ENCODE results near the gene EGR2. TPM values are rescaled to one million over a fixed set of nuclear protein-coding genes. Genes with fewer than 3 reads are reported as not detected.

EGR2 gene
- total RNA-seq, 1 experiment from 2014 or later, result 0.82 TPM

DNA sequence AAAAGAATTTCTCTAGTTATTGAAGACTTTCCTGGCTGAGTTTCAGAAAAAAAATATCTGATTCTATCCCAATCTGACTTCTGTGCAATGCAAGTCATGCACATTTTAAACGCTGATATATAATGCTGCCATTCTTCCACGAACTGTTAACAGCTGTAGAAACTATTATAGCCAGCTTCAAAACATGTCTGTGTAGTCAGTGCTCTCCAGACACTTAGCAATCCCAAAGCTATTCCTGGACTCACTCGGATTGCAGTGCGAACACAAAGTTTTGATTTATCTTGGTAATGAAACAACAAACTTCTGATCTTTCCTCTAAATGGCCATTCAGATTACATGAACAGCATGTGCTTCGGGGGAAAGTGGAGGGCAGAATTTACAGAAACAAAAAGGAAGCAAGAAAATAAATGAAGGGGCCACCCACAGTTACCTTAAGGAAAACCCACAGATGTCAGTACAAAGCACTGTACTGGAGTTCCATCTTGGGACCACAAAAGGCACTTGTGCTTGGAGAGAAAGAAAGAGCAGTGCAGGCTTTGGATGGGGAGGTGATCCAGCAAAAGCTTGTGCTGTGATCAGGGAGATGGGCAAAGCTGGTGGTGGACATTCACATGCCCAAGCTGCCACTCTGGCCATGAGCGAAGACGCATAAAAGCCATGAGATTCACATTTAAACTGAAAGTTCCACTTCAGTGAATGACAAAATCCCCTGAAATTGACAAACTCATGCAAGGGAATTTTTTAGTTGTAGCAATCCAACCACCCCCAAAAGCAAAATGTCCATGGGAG is 43.8 kb downstream of the EGR2 start:
- in situ Hi-C loops (cut with HindIII; ENCODE audit: low pct_unique_long_range_greater_than_20kb, low sequenced_read_pairs) (no loop called here), intact Hi-C loops (cut with micrococcal nuclease; ENCODE audit: unreplicated experiment) (no loop called here)
- TF ChIP-seq SIN3A (IDR thresholded peaks at IDR 0.05; ENCODE audit: borderline replicate concordance, insufficient read depth, low read depth, low read length), result no peak
- no peak for TF ChIP-seq POLR2AphosphoS5 (IDR thresholded peaks at IDR 0.05; ENCODE audit: low read depth, low read length)
- TF ChIP-seq, protein P1, sequence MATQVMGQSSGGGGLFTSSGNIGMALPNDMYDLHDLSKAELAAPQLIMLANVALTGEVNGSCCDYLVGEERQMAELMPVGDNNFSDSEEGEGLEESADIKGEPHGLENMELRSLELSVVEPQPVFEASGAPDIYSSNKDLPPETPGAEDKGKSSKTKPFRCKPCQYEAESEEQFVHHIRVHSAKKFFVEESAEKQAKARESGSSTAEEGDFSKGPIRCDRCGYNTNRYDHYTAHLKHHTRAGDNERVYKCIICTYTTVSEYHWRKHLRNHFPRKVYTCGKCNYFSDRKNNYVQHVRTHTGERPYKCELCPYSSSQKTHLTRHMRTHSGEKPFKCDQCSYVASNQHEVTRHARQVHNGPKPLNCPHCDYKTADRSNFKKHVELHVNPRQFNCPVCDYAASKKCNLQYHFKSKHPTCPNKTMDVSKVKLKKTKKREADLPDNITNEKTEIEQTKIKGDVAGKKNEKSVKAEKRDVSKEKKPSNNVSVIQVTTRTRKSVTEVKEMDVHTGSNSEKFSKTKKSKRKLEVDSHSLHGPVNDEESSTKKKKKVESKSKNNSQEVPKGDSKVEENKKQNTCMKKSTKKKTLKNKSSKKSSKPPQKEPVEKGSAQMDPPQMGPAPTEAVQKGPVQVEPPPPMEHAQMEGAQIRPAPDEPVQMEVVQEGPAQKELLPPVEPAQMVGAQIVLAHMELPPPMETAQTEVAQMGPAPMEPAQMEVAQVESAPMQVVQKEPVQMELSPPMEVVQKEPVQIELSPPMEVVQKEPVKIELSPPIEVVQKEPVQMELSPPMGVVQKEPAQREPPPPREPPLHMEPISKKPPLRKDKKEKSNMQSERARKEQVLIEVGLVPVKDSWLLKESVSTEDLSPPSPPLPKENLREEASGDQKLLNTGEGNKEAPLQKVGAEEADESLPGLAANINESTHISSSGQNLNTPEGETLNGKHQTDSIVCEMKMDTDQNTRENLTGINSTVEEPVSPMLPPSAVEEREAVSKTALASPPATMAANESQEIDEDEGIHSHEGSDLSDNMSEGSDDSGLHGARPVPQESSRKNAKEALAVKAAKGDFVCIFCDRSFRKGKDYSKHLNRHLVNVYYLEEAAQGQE (IDR thresholded peaks at IDR 0.05; ENCODE audit: insufficient read depth in 1 of 2, low read depth in 2 of 2, low read length in 1 of 2), result no peak
- TF ChIP-seq, protein P2, sequence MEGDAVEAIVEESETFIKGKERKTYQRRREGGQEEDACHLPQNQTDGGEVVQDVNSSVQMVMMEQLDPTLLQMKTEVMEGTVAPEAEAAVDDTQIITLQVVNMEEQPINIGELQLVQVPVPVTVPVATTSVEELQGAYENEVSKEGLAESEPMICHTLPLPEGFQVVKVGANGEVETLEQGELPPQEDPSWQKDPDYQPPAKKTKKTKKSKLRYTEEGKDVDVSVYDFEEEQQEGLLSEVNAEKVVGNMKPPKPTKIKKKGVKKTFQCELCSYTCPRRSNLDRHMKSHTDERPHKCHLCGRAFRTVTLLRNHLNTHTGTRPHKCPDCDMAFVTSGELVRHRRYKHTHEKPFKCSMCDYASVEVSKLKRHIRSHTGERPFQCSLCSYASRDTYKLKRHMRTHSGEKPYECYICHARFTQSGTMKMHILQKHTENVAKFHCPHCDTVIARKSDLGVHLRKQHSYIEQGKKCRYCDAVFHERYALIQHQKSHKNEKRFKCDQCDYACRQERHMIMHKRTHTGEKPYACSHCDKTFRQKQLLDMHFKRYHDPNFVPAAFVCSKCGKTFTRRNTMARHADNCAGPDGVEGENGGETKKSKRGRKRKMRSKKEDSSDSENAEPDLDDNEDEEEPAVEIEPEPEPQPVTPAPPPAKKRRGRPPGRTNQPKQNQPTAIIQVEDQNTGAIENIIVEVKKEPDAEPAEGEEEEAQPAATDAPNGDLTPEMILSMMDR (IDR thresholded peaks at IDR 0.05), result no peak
- no peak for TF ChIP-seq TCF7L2 (IDR thresholded peaks at IDR 0.05; ENCODE audit: low read depth, low read length)
- H3K27ac ChIP-seq (ENCODE audit: low read length), result no peak overlapping the region
- H3K36me3 ChIP-seq (ENCODE audit: control insufficient read depth, insufficient read depth, low read length), result no peaks in the 10 kb centered on the region
- no peak for ATAC-seq
- POLR2A ChIA-PET, result no interaction called here
- H3K4me3 ChIP-seq (ENCODE audit: low read depth in 2 of 2, low read length in 2 of 2), result no peak overlapping the region
- BruUV-seq (replicated peaks), result no TSS peak
- CTCF ChIA-PET, result no interaction called here
- no peak for DNase-seq (ENCODE audit: low read depth, low spot score)
- no peaks in the 10 kb centered on the region for H3K4me1 ChIP-seq (ENCODE audit: control insufficient read depth, insufficient read depth, low read length)
- no peaks in the 10 kb centered on the region for H3K9me3 ChIP-seq (ENCODE audit: control insufficient read depth, insufficient read depth, low read depth, low read length)
- H3K27me3 ChIP-seq (ENCODE audit: control insufficient read depth, insufficient read depth, low read length), result peaks cover 9% of the 10 kb centered on the region; the same call in 1 of the 2 replicates

DNA sequence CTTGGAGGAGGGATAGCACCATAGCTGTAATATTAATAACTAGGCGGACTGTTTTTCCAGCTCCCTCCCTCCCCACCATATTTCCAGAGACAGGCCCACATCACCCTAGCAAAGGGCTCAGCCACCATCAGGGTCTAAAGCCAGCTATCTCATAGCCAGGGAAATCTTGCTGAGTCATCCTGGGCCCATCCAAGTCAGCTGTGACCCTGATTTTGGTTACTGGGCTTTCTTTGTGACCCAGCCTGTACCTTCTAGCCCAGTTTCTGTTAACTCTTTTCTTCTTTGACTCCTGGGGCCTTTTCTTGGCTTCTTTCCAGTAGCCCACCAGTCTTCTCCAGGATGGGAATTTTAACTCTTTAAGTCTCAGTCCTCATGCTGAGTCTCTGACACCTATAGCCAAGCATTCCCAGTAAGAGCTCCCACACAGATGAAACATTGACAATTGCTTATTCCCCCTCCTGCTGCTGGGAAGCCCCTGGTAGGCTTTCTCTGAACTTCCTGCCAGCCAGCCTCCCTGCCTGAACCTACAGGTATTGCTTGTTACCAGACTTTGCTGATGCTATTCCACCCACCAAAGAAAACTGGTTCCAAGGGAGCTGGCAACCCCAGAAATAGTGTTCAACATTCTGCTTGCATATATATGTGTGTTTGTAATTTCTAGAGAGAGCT is 46.5 kb downstream of the EGR2 start:
- no peaks in the 10 kb centered on the region for H3K4me1 ChIP-seq (ENCODE audit: control insufficient read depth, insufficient read depth, low read length)
- CTCF ChIA-PET, result no interaction called here
- TF ChIP-seq TCF7L2 (IDR thresholded peaks at IDR 0.05; ENCODE audit: low read depth, low read length) (no peak), SIN3A (IDR thresholded peaks at IDR 0.05; ENCODE audit: borderline replicate concordance, insufficient read depth, low read depth, low read length) (no peak), POLR2AphosphoS5 (IDR thresholded peaks at IDR 0.05; ENCODE audit: low read depth, low read length) (no peak)
- TF ChIP-seq, protein P1 (IDR thresholded peaks at IDR 0.05; ENCODE audit: insufficient read depth in 1 of 2, low read depth in 2 of 2, low read length in 1 of 2), result no peak
- TF ChIP-seq, protein P2 (IDR thresholded peaks at IDR 0.05), result no peak
- ATAC-seq (no peak), DNase-seq (ENCODE audit: low read depth, low spot score) (no peak)
- intact Hi-C loops (cut with micrococcal nuclease; ENCODE audit: unreplicated experiment) (no loop called here), in situ Hi-C loops (cut with HindIII; ENCODE audit: low pct_unique_long_range_greater_than_20kb, low sequenced_read_pairs) (no loop called here)
- no peak overlapping the region for H3K4me3 ChIP-seq (ENCODE audit: low read depth in 2 of 2, low read length in 2 of 2)
- no peak overlapping the region for H3K27ac ChIP-seq (ENCODE audit: low read length)
- no TSS peak for BruUV-seq (replicated peaks)
- no peaks in the 10 kb centered on the region for H3K9me3 ChIP-seq (ENCODE audit: control insufficient read depth, insufficient read depth, low read depth, low read length)
- H3K27me3 ChIP-seq (ENCODE audit: control insufficient read depth, insufficient read depth, low read length), result peaks cover 3% of the 10 kb centered on the region; the same call in 1 of the 2 replicates
- H3K36me3 ChIP-seq (ENCODE audit: control insufficient read depth, insufficient read depth, low read length), result no peaks in the 10 kb centered on the region
- POLR2A ChIA-PET, result no interaction called here

All from Panc1 (cell line).